Activated CD8-positive, alpha-beta memory T cell treated with anti-CD3 and anti-CD28 coated beads, Interleukin-2, amount 50 U/mL, for 1 hour (primary cell): ENCODE results near the gene ATP4A.

Experiments used
- DNase-seq: peaks from one replicate; pipeline ENCODE4 v3.0.0-alpha.2; 2020; ENCODE audit errors: extremely low read depth

ATP4A gene

GRCh38 chr19:35524181-35524837 is 39.1 kb downstream of the ATP4A start:
- no peak for DNase-seq

DNA sequence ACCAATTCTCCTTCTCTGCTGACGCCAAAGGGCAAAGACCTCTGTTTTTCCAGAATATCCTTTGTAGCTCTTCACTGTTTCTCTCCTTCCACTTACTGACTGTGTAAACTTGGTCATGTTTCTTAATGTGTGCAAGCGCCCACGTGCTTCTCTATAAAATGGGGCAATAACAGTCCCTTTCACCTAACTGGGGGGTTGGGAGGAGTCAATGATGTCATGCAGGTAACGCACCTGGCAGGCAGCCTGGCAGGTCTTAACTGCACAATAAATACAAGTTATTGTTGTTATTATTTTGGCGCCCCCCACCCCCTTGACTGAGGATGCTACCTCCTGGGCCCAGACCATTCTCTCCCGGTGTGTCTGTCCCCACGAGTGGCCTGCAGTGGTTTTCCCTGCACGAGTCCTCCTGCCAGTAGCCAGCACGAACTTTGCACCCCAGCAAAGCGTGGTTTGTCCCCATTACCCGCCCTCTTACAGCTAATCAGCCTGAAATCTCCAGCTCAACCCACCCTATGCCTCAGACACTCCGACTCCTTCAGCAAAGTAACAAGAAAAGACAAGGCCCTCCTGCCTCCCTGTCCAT is 40.6 kb downstream of the ATP4A start:
- no peak for DNase-seq

DNA sequence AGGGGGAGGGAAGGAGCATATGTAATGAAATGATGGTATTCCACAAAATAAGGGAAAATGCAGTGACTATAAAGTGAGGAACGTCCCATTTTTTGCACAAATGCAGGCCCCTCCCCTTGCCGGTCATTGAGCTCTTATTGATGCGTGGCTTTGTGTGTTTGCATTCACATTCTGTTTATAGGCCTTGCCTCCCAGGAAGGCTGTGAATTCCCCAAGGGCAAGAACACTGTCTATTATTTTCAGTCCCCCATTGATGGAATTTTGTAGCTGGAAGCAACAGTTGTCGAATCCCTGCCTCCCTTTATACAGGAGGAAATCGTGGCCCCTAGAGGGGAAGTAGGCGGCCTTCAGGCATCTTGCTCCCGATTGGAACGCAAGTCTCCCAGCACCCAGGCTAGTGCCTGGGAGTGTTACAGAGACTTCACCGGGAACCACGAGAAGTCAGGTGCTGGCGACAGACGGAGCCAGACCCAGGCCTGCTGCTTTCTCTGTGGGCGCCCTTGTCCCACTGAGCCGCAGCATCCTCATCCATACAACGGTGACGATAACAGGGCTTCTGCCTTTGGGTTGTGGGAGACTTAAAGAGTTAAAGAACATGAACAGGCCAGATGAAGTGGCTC is 42.2 kb downstream of the ATP4A start:
- DNase-seq = no peak

- DNase-seq = no peak
Observed at GRCh38 chr19:35519291-35519690, 44.2 kb downstream of the ATP4A start.

DNA sequence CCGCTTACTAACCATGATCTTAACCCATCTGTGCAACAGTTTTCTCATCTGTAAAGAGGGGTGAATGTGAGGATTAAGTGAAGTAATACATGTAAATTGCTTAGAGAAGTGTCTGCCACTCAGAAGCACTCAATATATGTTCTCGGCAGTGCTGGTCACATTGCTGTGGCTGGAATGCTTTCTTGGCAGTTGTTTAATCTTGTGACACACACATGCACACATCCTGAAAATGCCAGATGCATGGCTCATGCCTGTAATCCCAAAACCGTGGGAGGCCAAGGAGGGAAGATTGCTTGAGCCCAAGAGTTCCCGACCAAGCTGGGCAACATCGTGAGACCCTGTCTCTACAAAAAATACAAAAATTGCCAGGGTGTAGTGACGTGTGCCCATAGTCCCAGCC is 45.1 kb downstream of the ATP4A start:
- no peak for DNase-seq

DNA sequence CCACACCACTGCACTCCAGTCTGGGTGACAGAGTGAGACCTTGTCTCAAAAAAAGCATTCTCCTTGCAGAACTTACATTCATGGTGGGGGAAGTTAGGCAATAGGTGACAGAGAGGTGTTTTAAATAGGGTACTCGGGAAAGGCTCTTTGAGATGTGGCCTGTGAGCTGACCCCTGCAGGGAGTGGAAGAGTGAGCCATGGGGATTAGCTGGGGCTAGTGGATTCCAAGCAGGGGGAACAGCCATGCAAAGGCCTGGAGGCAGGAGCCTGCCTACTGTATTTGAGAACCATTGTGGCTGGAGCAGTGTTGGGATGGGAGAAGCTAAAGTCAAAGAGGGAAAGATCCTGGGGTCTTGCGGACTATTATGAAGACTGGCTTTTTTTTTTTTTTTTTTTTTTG is 46.1 kb downstream of the ATP4A start:
- DNase-seq = no peak

GRCh38 chr19:35516310-35516709 is 47.1 kb downstream of the ATP4A start:
- no peak for DNase-seq

GRCh38 chr19:35514282-35514809 is 49.1 kb downstream of the ATP4A start:
- no peak for DNase-seq

DNA sequence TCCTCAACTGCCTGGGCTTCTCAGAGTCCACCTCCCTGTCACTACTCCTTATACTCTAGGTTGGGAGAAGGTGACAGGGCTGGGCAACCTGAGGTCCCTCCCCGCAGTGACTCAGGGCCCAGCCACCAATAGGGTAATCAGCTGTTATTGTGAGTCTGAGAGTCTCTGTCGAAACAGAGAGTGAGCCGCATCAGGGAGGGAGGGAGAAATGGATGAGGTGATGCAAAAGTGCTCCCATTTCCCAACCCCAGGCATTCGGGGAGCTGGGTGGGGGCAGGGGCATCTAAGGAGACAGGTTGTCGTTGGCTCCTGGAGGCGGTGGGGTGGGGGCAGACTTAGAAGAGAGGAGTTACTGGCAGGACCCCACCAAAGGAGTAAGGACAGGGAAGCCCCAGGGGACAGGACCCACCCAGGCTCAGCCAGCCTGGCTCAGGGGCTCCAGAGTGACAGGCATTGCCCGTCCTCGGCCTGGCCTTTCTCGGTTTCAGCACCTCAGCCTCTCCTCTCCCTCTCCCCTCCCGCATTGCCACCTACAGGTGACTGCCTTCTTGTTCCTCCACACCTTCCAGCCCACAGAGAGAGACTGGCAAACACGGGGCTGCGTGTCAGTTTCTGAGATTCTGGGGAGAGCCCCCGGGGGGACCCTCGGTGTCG is 49.7 kb downstream of the ATP4A start, which contains the start of gene DMKN:
DMKN (minus strand) TSS at position 22 of the 654 bp plus-strand sequence. CDS start 174 bp downstream, outside the sequence.
- no peak for DNase-seq

GRCh38 chr19:35512831-35513627 is 50.4 kb downstream of the ATP4A start:
- no peak for DNase-seq

GRCh38 chr19:35511337-35511736 is 52.1 kb downstream of the ATP4A start:
- no peak for DNase-seq

DNA sequence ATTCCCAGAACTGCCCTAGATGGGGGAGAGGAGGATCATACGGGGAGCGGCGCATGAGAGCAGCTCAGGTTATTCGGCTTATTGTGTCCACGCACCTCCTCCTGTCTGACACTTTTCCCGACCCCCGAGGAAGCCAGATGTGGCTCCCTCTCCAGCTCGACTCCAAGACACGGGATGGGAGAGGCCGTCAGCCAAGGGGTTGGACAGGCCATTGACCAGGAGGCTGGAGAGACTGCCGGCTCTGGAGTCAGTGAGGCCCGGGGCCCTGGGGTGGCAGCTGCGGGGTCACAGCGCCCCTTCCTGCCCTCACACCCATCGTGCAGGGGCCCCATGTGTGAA is 52.9 kb downstream of the ATP4A start:
- no peak for DNase-seq

DNA sequence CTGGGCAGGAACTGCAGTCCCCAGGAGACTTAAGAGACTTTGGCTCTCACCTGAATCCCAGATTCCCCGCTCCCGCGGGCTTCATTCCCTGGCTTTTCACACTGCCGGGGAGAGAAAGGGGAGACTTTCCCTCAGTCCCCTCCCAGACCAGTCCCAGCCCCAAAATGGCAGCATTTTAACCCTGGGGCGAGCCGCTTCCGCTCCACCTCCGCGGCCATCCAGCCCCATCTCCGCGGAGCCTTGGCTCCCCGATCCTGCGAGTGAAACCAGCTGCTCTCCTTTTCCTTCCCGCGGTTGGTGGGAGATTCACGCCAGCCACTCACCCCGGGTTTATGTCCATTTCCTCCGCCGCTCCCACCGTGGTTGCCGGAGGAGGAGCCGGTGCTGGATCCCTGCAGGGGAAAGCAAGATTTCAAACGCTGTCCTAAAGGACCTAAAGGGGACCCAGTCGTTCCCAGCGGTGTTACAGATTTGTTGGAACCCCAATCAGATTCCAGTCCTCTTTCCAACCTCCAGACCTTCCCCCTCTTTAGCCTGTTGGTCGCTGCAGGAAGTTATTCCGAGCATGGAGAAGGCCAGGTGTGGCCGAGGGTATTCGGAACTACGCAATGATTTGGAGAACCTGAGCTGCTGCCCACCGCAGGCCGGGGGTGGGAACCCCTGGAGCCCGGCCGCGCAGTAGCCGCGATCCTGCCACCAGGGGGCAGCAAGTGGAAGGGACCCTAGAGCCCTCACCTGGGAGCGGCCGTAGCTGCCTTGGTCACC is 53.4 kb downstream of the ATP4A start:
- peak; percentile 33 for DNase-seq

DNA sequence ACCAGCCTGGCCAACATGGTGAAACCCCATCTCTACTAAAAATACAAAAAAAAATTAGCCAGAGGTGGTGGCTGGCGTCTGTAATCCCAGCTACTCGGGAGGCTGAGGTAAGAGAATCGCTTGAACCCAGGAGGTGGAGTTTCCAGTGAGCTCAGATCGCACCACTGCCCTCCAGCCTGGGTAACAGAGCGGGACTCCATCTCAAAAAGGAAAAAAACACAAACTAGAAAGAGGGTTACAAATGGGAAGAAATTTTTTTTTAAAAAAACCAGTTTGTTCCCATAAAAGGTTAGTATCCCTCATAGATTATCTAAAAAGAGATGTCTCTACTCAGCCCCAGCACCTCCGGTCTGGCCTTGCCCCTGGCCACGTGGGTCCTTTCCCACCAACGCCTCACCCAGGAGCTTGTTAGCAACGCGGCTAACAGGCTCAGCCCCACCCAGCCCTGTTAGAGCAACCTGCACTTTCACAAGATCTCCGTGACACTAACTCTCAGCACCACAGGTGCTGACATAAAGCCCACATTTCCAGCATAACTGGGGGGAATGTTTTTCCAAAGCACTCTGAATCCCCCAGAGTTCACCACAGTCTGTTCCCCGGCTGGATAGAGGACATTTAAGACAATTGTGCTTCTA is 54.3 kb downstream of the ATP4A start:
- DNase-seq = no peak

DNA sequence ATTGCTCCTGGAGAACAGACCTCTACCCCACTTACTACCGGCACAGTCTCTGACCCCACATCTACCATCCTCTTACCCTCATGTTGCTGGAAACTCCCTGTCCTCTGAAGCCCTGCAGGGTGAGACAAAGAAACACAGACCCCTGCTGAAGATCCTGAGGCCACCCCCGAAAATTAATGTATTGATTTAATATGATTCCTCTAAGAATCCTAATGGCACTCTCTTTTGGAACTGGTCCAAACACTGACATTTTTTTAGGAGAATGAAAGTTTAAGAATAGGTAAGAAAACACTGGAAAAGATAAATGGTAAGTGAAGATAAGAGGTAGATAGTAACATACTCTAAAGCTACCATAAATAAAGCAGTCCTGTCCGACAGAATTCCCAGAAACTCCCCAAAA is 55.3 kb downstream of the ATP4A start:
- no peak for DNase-seq

DNA sequence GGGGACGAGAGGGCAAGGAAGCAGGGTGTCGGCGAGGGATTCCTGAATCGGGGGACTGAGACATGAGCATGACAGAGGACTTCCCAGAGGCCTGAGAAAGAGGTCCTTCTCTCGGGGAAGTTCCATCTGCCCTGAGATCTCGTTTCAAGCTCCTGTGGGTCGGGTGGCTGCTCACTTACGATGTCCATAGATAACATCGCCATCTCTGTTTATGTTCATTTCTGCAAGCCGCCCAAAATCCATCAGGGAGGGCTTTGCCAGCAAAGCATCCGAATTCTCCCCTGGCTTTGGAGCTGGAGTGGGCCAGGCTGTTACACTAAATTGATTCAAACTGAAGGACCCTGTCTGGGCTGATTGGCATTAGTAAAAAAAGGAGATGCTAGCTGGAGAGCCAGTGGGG is 55.9 kb downstream of the ATP4A start:
- DNase-seq = no peak

- DNase-seq = no peak
Observed at GRCh38 chr19:35506011-35506410, 57.4 kb downstream of the ATP4A start.

GRCh38 chr19:35502751-35503150 is 60.7 kb downstream of the ATP4A start:
- DNase-seq = no peak

DNA sequence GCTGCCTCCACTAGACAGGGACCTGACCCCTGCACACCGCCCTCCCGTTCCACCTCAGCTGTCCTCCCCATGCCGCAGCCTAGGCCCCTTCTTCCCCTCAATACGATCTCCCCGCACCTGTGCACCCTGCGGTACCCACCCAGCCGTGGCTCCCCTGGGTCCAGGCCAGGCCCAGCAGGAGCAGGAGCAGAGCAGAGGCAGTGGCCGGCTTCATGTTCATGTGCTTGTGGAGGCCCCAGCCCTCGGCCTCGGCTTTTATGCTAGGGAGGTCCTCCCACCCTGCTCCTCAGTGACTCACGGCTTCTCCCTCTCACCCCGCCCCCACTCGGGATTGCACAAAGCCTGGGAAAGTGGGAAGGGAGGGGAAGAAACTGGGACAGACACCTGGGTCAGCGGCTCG is 61.8 kb downstream of the ATP4A start:
- no peak for DNase-seq

DNA sequence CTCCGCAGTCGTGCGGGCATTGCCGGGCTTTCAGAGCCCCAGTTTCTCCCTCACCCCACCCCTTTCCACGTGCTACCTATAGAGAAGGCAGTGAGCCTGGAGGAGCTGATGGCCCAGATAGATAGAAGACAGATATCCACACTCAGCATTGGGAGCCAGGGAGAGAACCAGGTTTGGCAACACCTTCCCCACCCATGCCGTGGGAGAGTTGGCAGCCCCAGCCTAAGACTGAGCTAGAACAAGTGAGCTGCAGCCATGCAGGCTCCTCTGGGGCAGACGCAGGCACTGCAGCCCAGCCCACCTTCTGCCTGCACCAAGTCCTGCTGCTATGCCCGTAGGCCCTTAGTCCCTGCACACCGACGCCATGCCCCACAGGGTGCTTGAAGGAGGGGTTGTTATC is 62.8 kb downstream of the ATP4A start:
- no peak for DNase-seq
